HG03159 (cell line): ENCODE measurements around the gene EARS2.
"Not testable (repeated sequence)": the region's sequence is repeated elsewhere in the genome, so short reads cannot be mapped to it uniquely, and the experiment has no call there.

Experiments
- ATAC-seq: cut with Tn5 transposase; IDR thresholded peaks from one replicate; pipeline ENCODE4 v1.9.1; 2021; ENCODE audit warnings: mild to moderate bottlenecking, moderate library complexity; ENCODE audit not compliant: unreplicated experiment

The EARS2 gene

GRCh38 chr16:23528644-23529310, 28.4 kb downstream of the EARS2 start:
- no peak for ATAC-seq

GRCh38 chr16:23527961-23528643, 29.0 kb downstream of the EARS2 start:
- no peak for ATAC-seq

- ATAC-seq = no peak
Observed at GRCh38 chr16:23524886-23525285, 32.3 kb downstream of the EARS2 start.

GRCh38 chr16:23523876-23524385, 33.2 kb downstream of the EARS2 start:
- ATAC-seq = no peak

GRCh38 chr16:23523321-23523720, 33.8 kb downstream of the EARS2 start:
- no peak for ATAC-seq

GRCh38 chr16:23521965-23522364, 35.2 kb downstream of the EARS2 start:
- ATAC-seq = no peak

- ATAC-seq = no peak
Observed at GRCh38 chr16:23521037-23521743, 36.0 kb downstream of the EARS2 start.

GRCh38 chr16:23520500-23520899, 36.6 kb downstream of the EARS2 start:
- no peak for ATAC-seq

- no peak for ATAC-seq
Observed at GRCh38 chr16:23519282-23519681, 37.9 kb downstream of the EARS2 start.

- ATAC-seq = no peak
Observed at GRCh38 chr16:23518435-23518891, 38.7 kb downstream of the EARS2 start.

GRCh38 chr16:23516366-23517137, 40.6 kb downstream of the EARS2 start:
- no peak for ATAC-seq

GRCh38 chr16:23515881-23516280, 41.3 kb downstream of the EARS2 start:
- ATAC-seq = no peak

GRCh38 chr16:23514381-23515152, 42.6 kb downstream of the EARS2 start:
- no peak for ATAC-seq

GRCh38 chr16:23512168-23512695, 44.9 kb downstream of the EARS2 start:
- no peak for ATAC-seq

GRCh38 chr16:23511731-23512130, 45.4 kb downstream of the EARS2 start:
- no peak for ATAC-seq

GRCh38 chr16:23510915-23511270, 46.3 kb downstream of the EARS2 start:
- ATAC-seq = not testable (repeated sequence)

GRCh38 chr16:23510164-23510914, 46.8 kb downstream of the EARS2 start, which contains the start of gene GGA2:
TSS of gene GGA2 (minus strand) at chr16:23510494. CDS start at chr16:23510411, 83 bp downstream.
- peak; percentile 72 for ATAC-seq

- ATAC-seq = no peak
Observed at GRCh38 chr16:23509782-23510163, 47.4 kb downstream of the EARS2 start.

GRCh38 chr16:23509441-23509754, 47.8 kb downstream of the EARS2 start:
- ATAC-seq = no peak
